ENCODE results near the gene UBE2E2.

DNA sequence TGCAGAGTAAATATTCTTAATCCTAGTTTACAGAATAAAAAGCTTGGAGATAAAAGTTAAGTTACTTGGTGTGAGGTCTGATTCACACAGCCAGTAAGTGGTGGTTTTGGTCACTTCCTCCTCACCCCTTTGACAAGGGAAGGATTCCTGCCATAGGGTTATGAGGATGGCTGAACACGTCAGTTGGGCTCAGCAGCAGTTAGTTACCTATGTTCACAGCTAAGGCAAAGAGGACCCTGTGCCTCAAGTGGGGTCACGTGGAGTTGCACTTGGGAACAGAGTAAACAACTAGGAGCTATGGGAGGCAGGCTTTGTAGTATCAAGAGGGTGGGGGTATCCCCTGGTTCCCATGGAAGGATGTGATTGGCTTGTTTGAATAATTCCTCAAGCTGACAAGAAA, 232.2 kb downstream of the UBE2E2 start:
- TF ChIP-seq, protein P1, sequence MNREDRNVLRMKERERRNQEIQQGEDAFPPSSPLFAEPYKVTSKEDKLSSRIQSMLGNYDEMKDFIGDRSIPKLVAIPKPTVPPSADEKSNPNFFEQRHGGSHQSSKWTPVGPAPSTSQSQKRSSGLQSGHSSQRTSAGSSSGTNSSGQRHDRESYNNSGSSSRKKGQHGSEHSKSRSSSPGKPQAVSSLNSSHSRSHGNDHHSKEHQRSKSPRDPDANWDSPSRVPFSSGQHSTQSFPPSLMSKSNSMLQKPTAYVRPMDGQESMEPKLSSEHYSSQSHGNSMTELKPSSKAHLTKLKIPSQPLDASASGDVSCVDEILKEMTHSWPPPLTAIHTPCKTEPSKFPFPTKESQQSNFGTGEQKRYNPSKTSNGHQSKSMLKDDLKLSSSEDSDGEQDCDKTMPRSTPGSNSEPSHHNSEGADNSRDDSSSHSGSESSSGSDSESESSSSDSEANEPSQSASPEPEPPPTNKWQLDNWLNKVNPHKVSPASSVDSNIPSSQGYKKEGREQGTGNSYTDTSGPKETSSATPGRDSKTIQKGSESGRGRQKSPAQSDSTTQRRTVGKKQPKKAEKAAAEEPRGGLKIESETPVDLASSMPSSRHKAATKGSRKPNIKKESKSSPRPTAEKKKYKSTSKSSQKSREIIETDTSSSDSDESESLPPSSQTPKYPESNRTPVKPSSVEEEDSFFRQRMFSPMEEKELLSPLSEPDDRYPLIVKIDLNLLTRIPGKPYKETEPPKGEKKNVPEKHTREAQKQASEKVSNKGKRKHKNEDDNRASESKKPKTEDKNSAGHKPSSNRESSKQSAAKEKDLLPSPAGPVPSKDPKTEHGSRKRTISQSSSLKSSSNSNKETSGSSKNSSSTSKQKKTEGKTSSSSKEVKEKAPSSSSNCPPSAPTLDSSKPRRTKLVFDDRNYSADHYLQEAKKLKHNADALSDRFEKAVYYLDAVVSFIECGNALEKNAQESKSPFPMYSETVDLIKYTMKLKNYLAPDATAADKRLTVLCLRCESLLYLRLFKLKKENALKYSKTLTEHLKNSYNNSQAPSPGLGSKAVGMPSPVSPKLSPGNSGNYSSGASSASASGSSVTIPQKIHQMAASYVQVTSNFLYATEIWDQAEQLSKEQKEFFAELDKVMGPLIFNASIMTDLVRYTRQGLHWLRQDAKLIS (CRISPR knock-in tag; IDR thresholded peaks at IDR 0.05; ENCODE audit: borderline replicate concordance) = no peak
- TF ChIP-seq ZNF121 (CRISPR knock-in tag; IDR thresholded peaks at IDR 0.05) (no peak), NR3C1 (CRISPR knock-in tag; conservative IDR thresholded peaks at IDR 0.05; ENCODE audit: low read depth) (no peak), FOXP1 (CRISPR knock-in tag; IDR thresholded peaks at IDR 0.05; ENCODE audit: borderline replicate concordance) (no peak), ZNF396 (CRISPR knock-in tag; IDR thresholded peaks at IDR 0.05; ENCODE audit: borderline replicate concordance) (no peak), ZBTB21 (CRISPR knock-in tag; IDR thresholded peaks at IDR 0.05; ENCODE audit: borderline replicate concordance) (no peak)
- TF ChIP-seq, protein P2, sequence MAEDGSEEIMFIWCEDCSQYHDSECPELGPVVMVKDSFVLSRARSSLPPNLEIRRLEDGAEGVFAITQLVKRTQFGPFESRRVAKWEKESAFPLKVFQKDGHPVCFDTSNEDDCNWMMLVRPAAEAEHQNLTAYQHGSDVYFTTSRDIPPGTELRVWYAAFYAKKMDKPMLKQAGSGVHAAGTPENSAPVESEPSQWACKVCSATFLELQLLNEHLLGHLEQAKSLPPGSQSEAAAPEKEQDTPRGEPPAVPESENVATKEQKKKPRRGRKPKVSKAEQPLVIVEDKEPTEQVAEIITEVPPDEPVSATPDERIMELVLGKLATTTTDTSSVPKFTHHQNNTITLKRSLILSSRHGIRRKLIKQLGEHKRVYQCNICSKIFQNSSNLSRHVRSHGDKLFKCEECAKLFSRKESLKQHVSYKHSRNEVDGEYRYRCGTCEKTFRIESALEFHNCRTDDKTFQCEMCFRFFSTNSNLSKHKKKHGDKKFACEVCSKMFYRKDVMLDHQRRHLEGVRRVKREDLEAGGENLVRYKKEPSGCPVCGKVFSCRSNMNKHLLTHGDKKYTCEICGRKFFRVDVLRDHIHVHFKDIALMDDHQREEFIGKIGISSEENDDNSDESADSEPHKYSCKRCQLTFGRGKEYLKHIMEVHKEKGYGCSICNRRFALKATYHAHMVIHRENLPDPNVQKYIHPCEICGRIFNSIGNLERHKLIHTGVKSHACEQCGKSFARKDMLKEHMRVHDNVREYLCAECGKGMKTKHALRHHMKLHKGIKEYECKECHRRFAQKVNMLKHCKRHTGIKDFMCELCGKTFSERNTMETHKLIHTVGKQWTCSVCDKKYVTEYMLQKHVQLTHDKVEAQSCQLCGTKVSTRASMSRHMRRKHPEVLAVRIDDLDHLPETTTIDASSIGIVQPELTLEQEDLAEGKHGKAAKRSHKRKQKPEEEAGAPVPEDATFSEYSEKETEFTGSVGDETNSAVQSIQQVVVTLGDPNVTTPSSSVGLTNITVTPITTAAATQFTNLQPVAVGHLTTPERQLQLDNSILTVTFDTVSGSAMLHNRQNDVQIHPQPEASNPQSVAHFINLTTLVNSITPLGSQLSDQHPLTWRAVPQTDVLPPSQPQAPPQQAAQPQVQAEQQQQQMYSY (CRISPR knock-in tag; IDR thresholded peaks at IDR 0.05) = no peak
- TF ChIP-seq, protein P3, sequence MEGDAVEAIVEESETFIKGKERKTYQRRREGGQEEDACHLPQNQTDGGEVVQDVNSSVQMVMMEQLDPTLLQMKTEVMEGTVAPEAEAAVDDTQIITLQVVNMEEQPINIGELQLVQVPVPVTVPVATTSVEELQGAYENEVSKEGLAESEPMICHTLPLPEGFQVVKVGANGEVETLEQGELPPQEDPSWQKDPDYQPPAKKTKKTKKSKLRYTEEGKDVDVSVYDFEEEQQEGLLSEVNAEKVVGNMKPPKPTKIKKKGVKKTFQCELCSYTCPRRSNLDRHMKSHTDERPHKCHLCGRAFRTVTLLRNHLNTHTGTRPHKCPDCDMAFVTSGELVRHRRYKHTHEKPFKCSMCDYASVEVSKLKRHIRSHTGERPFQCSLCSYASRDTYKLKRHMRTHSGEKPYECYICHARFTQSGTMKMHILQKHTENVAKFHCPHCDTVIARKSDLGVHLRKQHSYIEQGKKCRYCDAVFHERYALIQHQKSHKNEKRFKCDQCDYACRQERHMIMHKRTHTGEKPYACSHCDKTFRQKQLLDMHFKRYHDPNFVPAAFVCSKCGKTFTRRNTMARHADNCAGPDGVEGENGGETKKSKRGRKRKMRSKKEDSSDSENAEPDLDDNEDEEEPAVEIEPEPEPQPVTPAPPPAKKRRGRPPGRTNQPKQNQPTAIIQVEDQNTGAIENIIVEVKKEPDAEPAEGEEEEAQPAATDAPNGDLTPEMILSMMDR (IDR thresholded peaks at IDR 0.05) = no peak

Data from WTC11 (cell line).